ENCODE data around the gene NDUFA3. TPM values are rescaled to one million over a fixed set of nuclear protein-coding genes. Genes with fewer than 3 reads are reported as not detected.

Gene NDUFA3
- total RNA-seq, 1 experiment from 2014 or later: 54.7 TPM

- in situ Hi-C loops (cut with HindIII; ENCODE audit: low sequenced_read_pairs): no loop called here
- DNase-seq (ENCODE audit: low spot score): no peak
These were observed 53.0 kb downstream of the NDUFA3 start for GRCh38 chr19:54155694-54156093.

GRCh38 chr19:54156490-54156889 lies 53.8 kb downstream of the NDUFA3 start:
- in situ Hi-C loops (cut with HindIII; ENCODE audit: low sequenced_read_pairs): no loop called here
- no peak for DNase-seq (ENCODE audit: low spot score)

DNA sequence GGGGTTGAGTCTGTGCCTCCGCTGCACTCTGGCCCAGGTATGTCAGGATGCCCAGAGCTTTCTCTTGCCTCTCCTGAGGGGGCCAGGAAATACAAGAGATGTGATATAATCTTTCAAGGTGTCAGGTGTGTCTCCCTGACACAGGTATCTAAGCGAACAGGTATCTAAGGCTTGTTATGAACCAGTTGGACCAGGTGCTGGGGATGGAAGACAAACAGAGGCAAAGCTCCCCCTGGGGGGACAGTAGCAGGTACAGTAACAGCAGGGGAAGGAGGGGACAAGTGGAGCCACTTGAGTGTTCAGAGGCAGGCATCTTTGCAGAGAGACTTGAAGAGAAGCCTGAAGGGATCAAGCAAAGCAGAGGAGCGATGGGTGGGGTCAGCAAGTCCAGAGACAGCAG lies 54.3 kb downstream of the NDUFA3 start:
- DNase-seq (ENCODE audit: low spot score): no peak
- in situ Hi-C loops (cut with HindIII; ENCODE audit: low sequenced_read_pairs): no loop called here

Other genes starting within 250 kb of the NDUFA3 start
- 6.1 and 6.3 TPM in 2 replicates for gene MYADM, start 235.0 kb upstream of the NDUFA3 start, total RNA-seq (2014; rRNA removed; shearing (Covaris generic))
- gene PRKCG, start 220.7 kb upstream of the NDUFA3 start, total RNA-seq (2014; rRNA removed; shearing (Covaris generic)): 0.17 and 1.6 TPM in 2 replicates
- 6.9 and 11.0 TPM in 2 replicates for gene CACNG7, start 193.6 kb upstream of the NDUFA3 start, total RNA-seq (2014; rRNA removed; shearing (Covaris generic))
- 0.68 and 1.8 TPM in 2 replicates for gene CACNG8, start 139.9 kb upstream of the NDUFA3 start, total RNA-seq (2014; rRNA removed; shearing (Covaris generic))
- gene CACNG6, start 111.2 kb upstream of the NDUFA3 start, total RNA-seq (2014; rRNA removed; shearing (Covaris generic)): not detected in 2 replicates
- gene VSTM1, start 39.0 kb upstream of the NDUFA3 start, total RNA-seq (2014; rRNA removed; shearing (Covaris generic)): 0.71 TPM in 1 of 2 replicates, not detected in the other
- not detected in 2 replicates for gene TARM1, start 21.5 kb upstream of the NDUFA3 start, total RNA-seq (2014; rRNA removed; shearing (Covaris generic))
- 1.7 TPM in 1 of 2 replicates, not detected in the other for gene OSCAR, start 2.1 kb upstream of the NDUFA3 start, total RNA-seq (2014; rRNA removed; shearing (Covaris generic))
- 21.6 and 23.5 TPM in 2 replicates for gene TFPT, start 12.8 kb downstream of the NDUFA3 start, total RNA-seq (2014; rRNA removed; shearing (Covaris generic))
- 111 and 113 TPM in 2 replicates for gene PRPF31, start 12.9 kb downstream of the NDUFA3 start, total RNA-seq (2014; rRNA removed; shearing (Covaris generic))
- 11.6 and 15.2 TPM in 2 replicates for gene CNOT3, start 34.9 kb downstream of the NDUFA3 start, total RNA-seq (2014; rRNA removed; shearing (Covaris generic))
- 5.5 and 7.3 TPM in 2 replicates for gene LENG1, start 56.9 kb downstream of the NDUFA3 start, total RNA-seq (2014; rRNA removed; shearing (Covaris generic))
- 9.6 TPM in 1 of 2 replicates, not detected in the other for gene TMC4, start 70.3 kb downstream of the NDUFA3 start, total RNA-seq (2014; rRNA removed; shearing (Covaris generic))
- gene MBOAT7, start 86.7 kb downstream of the NDUFA3 start, total RNA-seq (2014; rRNA removed; shearing (Covaris generic)): 36.3 and 46.0 TPM in 2 replicates
- gene TSEN34, start 88.5 kb downstream of the NDUFA3 start, total RNA-seq (2014; rRNA removed; shearing (Covaris generic)): 146 and 178 TPM in 2 replicates
- 2,874 and 3,759 TPM in 2 replicates for gene RPS9, start 98.0 kb downstream of the NDUFA3 start, total RNA-seq (2014; rRNA removed; shearing (Covaris generic))
- gene LILRB3, start 120.2 kb downstream of the NDUFA3 start, total RNA-seq (2014; rRNA removed; shearing (Covaris generic)): 0.74 and 0.81 TPM in 2 replicates
- not detected in 2 replicates for gene LILRA6, start 139.9 kb downstream of the NDUFA3 start, total RNA-seq (2014; rRNA removed; shearing (Covaris generic))
- not detected in 2 replicates for gene LILRB5, start 154.4 kb downstream of the NDUFA3 start, total RNA-seq (2014; rRNA removed; shearing (Covaris generic))
- gene LILRB2, start 178.3 kb downstream of the NDUFA3 start, total RNA-seq (2014; rRNA removed; shearing (Covaris generic)): not detected in 2 replicates
- gene LILRA5, start 210.3 kb downstream of the NDUFA3 start, total RNA-seq (2014; rRNA removed; shearing (Covaris generic)): not detected in 2 replicates
- not detected in 2 replicates for gene LILRA4, start 236.3 kb downstream of the NDUFA3 start, total RNA-seq (2014; rRNA removed; shearing (Covaris generic))